WTC11 (cell line): ENCODE data around the gene CCNA2. TPM values are rescaled to one million over a fixed set of nuclear protein-coding genes. Genes with fewer than 3 reads are reported as not detected.

Experiments used
- ATAC-seq: fragments of 200-7000 bp; cut with Tn5 transposase; 2 replicates; pipeline ENCODE4 v1.10.0; 2021; ENCODE audit warnings: mild to moderate bottlenecking, moderate library complexity
- CTCF ChIA-PET: fragments of 300-600 bp; sonication (Branson Sonifier 250); formaldehyde crosslinking; loops from one replicate; lab custom pipeline; 2021; ENCODE audit warnings: antibody characterized with exemption; lab: Charles Lee
- POLR2A ChIA-PET: fragments of 350-600 bp; sonication (Branson Sonifier 250); formaldehyde crosslinking; loops from one replicate; lab custom pipeline; 2021; ENCODE audit warnings: antibody characterized with exemption; lab: Charles Lee
- DNase-seq: peaks from one replicate; pipeline ENCODE4 v3.0.0; 2021; ENCODE audit warnings: low spot score
- H3K27ac Mint-ChIP-seq: 2 replicates; pipeline ENCODE4 v1.8.0; 2021; ENCODE audit warnings: mixed read lengths
- H3K27me3 Mint-ChIP-seq: 2 replicates; pipeline ENCODE4 v1.8.0; 2021; ENCODE audit warnings: low read depth, mild to moderate bottlenecking, moderate library complexity, mixed read lengths
- H3K36me3 Mint-ChIP-seq: 2 replicates; pipeline ENCODE4 v1.8.0; 2021; ENCODE audit warnings: mixed read lengths
- H3K4me1 Mint-ChIP-seq: 2 replicates; pipeline ENCODE4 v1.8.0; 2022; ENCODE audit warnings: mixed read lengths
- H3K4me3 Mint-ChIP-seq: 2 replicates; pipeline ENCODE4 v1.8.0; 2021; ENCODE audit warnings: mild to moderate bottlenecking, moderate library complexity, mixed read lengths
- H3K9me3 Mint-ChIP-seq: 2 replicates; pipeline ENCODE4 v1.8.0; 2021; ENCODE audit warnings: mixed read lengths
- ATF6 ChIP-seq: sonication (generic); formaldehyde crosslinking; IDR thresholded peaks from 2 replicates; pipeline ENCODE4 v1.8.1; 2023; ENCODE audit warnings: mild to moderate bottlenecking, missing genetic modification reagents
- CDX4 ChIP-seq: fragments of 250-450 bp; sonication (Bioruptor Pico); IDR thresholded peaks from 2 replicates; pipeline ENCODE4 v1.9.0; 2021; ENCODE audit warnings: moderate library complexity, mild to moderate bottlenecking, inconsistent platforms, borderline replicate concordance
- CREB1 ChIP-seq: sonication (generic); formaldehyde crosslinking; IDR thresholded peaks from 2 replicates; pipeline ENCODE4 v1.8.0; 2023; ENCODE audit warnings: mild to moderate bottlenecking, missing genetic modification reagents
- CTCF ChIP-seq: fragments of 200-600 bp; IDR thresholded peaks from 2 replicates; pipeline ENCODE4 v1.8.0; 2022; ENCODE audit warnings: antibody characterized with exemption
- NFATC4 ChIP-seq: fragments of 250-450 bp; sonication (Bioruptor Pico); IDR thresholded peaks from 2 replicates; pipeline ENCODE4 v1.9.0; 2021; ENCODE audit warnings: mild to moderate bottlenecking
- USF2 ChIP-seq: sonication (generic); formaldehyde crosslinking; IDR thresholded peaks from 2 replicates; pipeline ENCODE4 v1.8.1; 2023; ENCODE audit warnings: mild to moderate bottlenecking, missing genetic modification reagents, moderate library complexity
- ZNF532 ChIP-seq: fragments of 250-450 bp; sonication (Bioruptor Pico); IDR thresholded peaks from 2 replicates; pipeline ENCODE4 v1.9.0; 2021; ENCODE audit warnings: mild to moderate bottlenecking, borderline replicate concordance
- total RNA-seq: library from RNA; stranded (reverse); gene quantifications from 3 replicates; pipeline ENCODE4 v1.2.3, GENCODE V29; 2021
- TF ChIP-seq, protein P1 (sequence below): fragments of 250-450 bp; sonication (Bioruptor Pico); conservative IDR thresholded peaks from 2 replicates; pipeline ENCODE4 v1.9.0; 2021; ENCODE audit warnings: mild to moderate bottlenecking

The CCNA2 gene
- total RNA-seq, 1 experiment from 2014 or later, result 95.1 TPM

- TF ChIP-seq, protein P1, sequence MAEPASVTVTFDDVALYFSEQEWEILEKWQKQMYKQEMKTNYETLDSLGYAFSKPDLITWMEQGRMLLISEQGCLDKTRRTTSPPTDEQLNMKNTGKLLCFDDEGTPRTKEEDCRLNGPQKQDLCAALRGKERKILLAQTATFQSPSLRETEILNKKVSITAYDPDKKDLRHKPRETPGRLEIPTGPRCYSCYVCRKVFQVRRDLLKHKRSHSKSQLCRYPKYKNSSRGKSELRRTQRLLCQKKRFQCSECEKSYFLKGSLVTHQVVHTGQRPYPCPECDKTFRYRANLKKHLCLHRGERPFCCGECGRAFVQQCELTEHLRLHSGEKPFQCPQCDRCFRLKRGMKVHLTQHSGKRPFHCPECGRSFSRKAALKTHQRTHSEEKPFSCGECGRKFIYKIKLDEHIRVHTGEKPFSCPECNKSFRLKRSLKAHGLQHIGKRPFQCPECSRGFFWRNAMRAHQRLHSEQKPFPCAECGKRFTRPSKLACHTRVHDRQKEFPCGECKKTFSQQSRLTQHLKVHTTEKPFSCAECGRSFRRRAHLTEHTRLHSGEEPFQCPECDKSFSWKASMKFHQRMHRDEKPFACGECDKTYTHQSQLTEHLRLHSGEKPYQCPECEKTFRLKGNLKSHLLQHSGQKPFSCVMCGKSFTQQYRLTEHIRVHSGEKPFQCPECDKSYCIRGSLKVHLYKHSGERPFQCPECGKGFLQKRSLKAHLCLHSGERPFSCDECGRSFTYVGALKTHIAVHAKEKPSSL, result no peak
Measured at GRCh38 chr4:121824950-121825349, 1.3 kb upstream of the CCNA2 start (continued).

DNA sequence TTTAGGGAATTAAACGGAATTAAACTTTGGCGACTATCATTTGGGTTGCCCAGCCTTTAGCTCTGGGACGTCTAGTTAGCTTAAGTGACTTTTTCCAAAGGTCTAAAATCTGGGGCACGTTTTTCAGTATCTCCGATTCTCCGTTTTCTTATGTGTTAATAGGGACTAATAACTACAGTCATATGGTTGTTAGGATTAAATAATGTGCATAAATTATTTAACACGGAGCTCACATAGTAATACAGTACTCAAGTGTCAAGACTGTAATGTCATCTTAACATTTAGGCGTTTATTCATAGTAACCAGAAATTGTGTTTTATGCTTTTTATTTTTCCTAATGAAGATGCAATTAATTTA, 466 bp upstream of the CCNA2 start:
- CTCF ChIA-PET, result interaction anchor here (0.6 kb wide), 1 partner anchor 28 kb away, joined by 3 read pairs; no protein-coding TSS in a partner anchor
- peak overlapping the region; percentile 98 for H3K4me3 Mint-ChIP-seq
- peaks cover 30% of the 10 kb centered on the region for H3K36me3 Mint-ChIP-seq
- no peaks in the 10 kb centered on the region; the same call in 1 of the 2 replicates for H3K27me3 Mint-ChIP-seq
- peaks cover 9% of the 10 kb centered on the region for H3K4me1 Mint-ChIP-seq
- POLR2A ChIA-PET, result interaction anchor here (0.6 to 1.3 kb wide), 2 partner anchors 46 to 1386 kb away, joined by 4 to 5 read pairs; partner anchors contain the start of gene BBS7
- no peaks in the 10 kb centered on the region for H3K9me3 Mint-ChIP-seq
- no peak for ATAC-seq
- TF ChIP-seq USF2 (CRISPR knock-in tag), result no peak
- no peak for TF ChIP-seq CDX4 (CRISPR knock-in tag)
- no peak for TF ChIP-seq ZNF532 (CRISPR knock-in tag)
- no peak for TF ChIP-seq CREB1 (CRISPR knock-in tag)
- DNase-seq, result no peak
- peak overlapping the region; percentile 77 for H3K27ac Mint-ChIP-seq

- peak; percentile 46 for ATAC-seq
- peak; percentile 12 for DNase-seq
- no peaks in the 10 kb centered on the region for H3K9me3 Mint-ChIP-seq
Measured at GRCh38 chr4:121822796-121823504, 733 bp downstream of the CCNA2 start.

More at GRCh38 chr4:121822796-121823504, 733 bp downstream of the CCNA2 start:
- peak overlapping the region; percentile 89 for H3K27ac Mint-ChIP-seq
- POLR2A ChIA-PET, result interaction anchor here (0.6 to 1.4 kb wide), 3 partner anchors 21 to 27 kb away, joined by 3 to 5 read pairs (median 4); partner anchors contain the start of gene EXOSC9
- peaks cover 9% of the 10 kb centered on the region for H3K4me1 Mint-ChIP-seq
- TF ChIP-seq CTCF, result no peak
- no peak for TF ChIP-seq NFATC4 (CRISPR knock-in tag)
- TF ChIP-seq ATF6 (CRISPR knock-in tag), result no peak
- peaks cover 42% of the 10 kb centered on the region for H3K36me3 Mint-ChIP-seq
- CTCF ChIA-PET, result no interaction called here
- peak overlapping the region; percentile 98 for H3K4me3 Mint-ChIP-seq
- H3K27me3 Mint-ChIP-seq, result no peaks in the 10 kb centered on the region; the same call in 1 of the 2 replicates
